IMR-90 (cell line): ENCODE results near the gene HEXA.

ENCODE experiments used
- POLR2A ChIP-seq: IDR thresholded peaks from 2 replicates; pipeline ENCODE4 v1.6.1; 2012; ENCODE audit warnings: mild to moderate bottlenecking, low read depth, low read length
- TF ChIP-seq, protein P1 (sequence below): conservative IDR thresholded peaks from 2 replicates; pipeline ENCODE4 v1.5.1; 2012; ENCODE audit warnings: mild to moderate bottlenecking, low read depth, low read length, improper control_type of control experiment

DNA sequence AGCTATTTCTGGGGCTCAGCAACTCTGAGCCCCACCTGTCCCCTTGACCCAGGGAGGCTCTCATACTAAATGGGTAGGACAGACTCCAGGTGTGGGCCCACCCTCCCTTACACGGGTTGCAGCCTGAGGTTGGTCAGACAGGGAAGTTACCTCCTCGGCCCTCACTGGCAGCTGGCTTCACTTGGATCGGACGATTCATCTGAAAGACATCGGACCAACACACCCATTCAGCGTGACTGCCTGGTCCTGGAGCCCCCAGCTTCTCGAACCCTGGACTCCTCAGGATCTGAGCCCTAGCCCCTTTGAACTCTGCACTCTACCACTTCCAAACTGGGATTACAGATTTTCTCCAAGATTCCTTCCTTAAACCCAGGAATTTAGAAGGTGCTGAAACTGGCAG, 71.2 kb downstream of the HEXA start:
- TF ChIP-seq, protein P1, sequence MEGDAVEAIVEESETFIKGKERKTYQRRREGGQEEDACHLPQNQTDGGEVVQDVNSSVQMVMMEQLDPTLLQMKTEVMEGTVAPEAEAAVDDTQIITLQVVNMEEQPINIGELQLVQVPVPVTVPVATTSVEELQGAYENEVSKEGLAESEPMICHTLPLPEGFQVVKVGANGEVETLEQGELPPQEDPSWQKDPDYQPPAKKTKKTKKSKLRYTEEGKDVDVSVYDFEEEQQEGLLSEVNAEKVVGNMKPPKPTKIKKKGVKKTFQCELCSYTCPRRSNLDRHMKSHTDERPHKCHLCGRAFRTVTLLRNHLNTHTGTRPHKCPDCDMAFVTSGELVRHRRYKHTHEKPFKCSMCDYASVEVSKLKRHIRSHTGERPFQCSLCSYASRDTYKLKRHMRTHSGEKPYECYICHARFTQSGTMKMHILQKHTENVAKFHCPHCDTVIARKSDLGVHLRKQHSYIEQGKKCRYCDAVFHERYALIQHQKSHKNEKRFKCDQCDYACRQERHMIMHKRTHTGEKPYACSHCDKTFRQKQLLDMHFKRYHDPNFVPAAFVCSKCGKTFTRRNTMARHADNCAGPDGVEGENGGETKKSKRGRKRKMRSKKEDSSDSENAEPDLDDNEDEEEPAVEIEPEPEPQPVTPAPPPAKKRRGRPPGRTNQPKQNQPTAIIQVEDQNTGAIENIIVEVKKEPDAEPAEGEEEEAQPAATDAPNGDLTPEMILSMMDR, result no peak
- no peak for TF ChIP-seq POLR2A
